ENCODE data around the gene TFAP2D. TPM values are rescaled to one million over a fixed set of nuclear protein-coding genes. Genes with fewer than 3 reads are reported as not detected.

The TFAP2D gene
- total RNA-seq = not detected

DNA sequence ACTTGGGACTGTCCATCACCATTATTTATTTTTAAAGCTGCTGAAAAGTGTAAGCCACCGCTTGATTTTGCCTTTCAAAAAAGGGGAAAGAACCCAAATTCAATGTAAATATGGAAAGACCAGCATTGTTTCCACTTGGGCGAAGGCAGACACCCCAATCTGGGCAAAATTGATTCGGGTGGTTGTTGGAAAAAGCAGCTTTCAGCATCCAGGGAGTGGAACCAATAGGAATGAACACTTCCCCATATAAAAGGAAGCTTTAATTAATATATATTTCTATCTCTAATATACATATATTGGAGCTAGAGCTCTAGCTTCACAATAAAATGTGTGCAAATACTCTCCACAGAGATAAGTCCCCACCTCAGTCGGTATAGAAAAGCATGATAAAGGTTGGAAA is at the start of gene TFAP2D:
TSS of gene TFAP2D (plus strand) at position 301 of the 400 bp plus-strand sequence. CDS start 530 bp downstream, outside the sequence.
- Mint-ChIP-seq H3K4me1 (no peaks in the 10 kb centered on the region), H3K9me3 (peaks cover 11% of the 10 kb centered on the region)
- no peak for ATAC-seq (replicated peaks)

GRCh38 chr6:50663806-50664205 is 49.5 kb upstream of the TFAP2D start:
- H3K4me1 Mint-ChIP-seq = no peaks in the 10 kb centered on the region
- no peaks in the 10 kb centered on the region for H3K27me3 Mint-ChIP-seq
- H3K36me3 Mint-ChIP-seq (ENCODE audit: low read depth) = no peaks in the 10 kb centered on the region
- no peak overlapping the region for H3K27ac Mint-ChIP-seq
- H3K9me3 Mint-ChIP-seq = peaks cover 4% of the 10 kb centered on the region
- no peak overlapping the region for H3K4me3 Mint-ChIP-seq
- ATAC-seq (replicated peaks) = no peak

More for the DNA sequence above, at the start of gene TFAP2D:
- H3K36me3 Mint-ChIP-seq (ENCODE audit: low read depth) = no peaks in the 10 kb centered on the region
- no peak within 1 kb of the TSS for H3K27ac Mint-ChIP-seq
- H3K4me3 Mint-ChIP-seq = no peak within 1 kb of the TSS
- H3K27me3 Mint-ChIP-seq = peaks cover 57% of the 10 kb centered on the region

- Mint-ChIP-seq H3K4me1 (no peaks in the 10 kb centered on the region), H3K36me3 (ENCODE audit: low read depth) (no peaks in the 10 kb centered on the region), H3K27me3 (no peaks in the 10 kb centered on the region), H3K4me3 (no peak overlapping the region), H3K27ac (no peak overlapping the region), H3K9me3 (peaks cover 3% of the 10 kb centered on the region)
- ATAC-seq (replicated peaks) = no peak
Observed at GRCh38 chr6:50666089-50666488, 47.2 kb upstream of the TFAP2D start.

- Mint-ChIP-seq H3K27me3 (no peaks in the 10 kb centered on the region), H3K4me3 (no peak overlapping the region), H3K36me3 (ENCODE audit: low read depth) (no peaks in the 10 kb centered on the region), H3K4me1 (no peaks in the 10 kb centered on the region), H3K27ac (no peak overlapping the region), H3K9me3 (peaks cover 5% of the 10 kb centered on the region)
- no peak for ATAC-seq (replicated peaks)
Observed at GRCh38 chr6:50681213-50681824, 32.0 kb upstream of the TFAP2D start.

DNA sequence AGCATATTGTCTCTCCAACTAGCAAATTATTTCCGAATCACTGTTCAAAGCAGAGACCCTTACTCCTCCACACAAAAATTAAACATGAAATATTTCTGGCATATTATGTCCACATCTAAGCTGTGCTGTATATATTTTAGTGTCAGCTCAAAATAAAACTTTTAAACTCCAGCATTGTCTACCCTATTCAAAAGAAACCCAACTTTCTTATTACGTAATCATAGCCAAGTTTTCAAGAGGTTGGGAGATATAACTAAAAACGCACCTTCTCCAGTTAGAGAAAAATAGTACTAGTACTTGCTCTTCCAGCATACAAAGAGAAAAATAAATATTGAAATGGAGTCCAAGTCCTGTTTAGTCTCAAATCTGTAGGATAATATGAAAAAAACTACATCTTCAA is 24.1 kb upstream of the TFAP2D start:
- H3K27ac Mint-ChIP-seq = no peak overlapping the region
- H3K4me3 Mint-ChIP-seq = no peak overlapping the region
- ATAC-seq (replicated peaks) = no peak
- H3K27me3 Mint-ChIP-seq = no peaks in the 10 kb centered on the region
- H3K9me3 Mint-ChIP-seq = peaks cover 6% of the 10 kb centered on the region
- no peaks in the 10 kb centered on the region for H3K36me3 Mint-ChIP-seq (ENCODE audit: low read depth)
- no peaks in the 10 kb centered on the region for H3K4me1 Mint-ChIP-seq

DNA sequence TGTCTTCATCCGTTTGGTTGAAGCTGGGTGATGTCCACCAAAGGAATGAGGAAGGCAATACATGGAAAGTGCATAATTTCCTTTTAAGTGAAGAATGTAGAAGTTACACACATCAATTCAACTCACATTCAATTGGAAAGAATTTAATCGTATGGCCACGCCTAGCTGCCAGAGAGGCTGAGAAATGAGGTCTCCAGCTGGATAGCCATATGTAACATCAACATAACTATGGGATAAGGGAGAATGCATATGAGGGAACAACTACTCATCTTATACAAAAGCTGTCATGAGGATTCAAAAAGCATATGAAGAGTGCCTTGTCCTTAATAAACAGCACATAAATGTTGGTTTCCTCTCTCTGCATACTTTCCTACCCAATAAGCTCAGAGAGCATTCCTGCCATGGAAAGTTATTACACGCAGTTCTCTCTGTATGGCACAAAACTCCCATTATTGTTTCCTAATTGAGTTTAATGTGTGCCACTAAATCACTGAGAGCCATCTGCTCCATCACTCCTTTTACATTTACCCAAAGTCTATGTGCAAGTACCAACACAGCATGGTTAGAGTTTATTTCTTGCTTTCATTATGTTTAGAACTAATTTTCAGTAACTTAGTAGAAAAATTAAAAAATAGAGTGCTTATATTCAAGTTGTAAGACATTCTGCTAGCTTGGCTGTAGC is 21.4 kb upstream of the TFAP2D start:
- Mint-ChIP-seq H3K4me1 (no peaks in the 10 kb centered on the region), H3K27ac (no peak overlapping the region), H3K27me3 (no peaks in the 10 kb centered on the region), H3K4me3 (no peak overlapping the region), H3K36me3 (ENCODE audit: low read depth) (no peaks in the 10 kb centered on the region), H3K9me3 (no peaks in the 10 kb centered on the region)
- no peak for ATAC-seq (replicated peaks)

- H3K36me3 Mint-ChIP-seq (ENCODE audit: low read depth) = no peaks in the 10 kb centered on the region
Observed at GRCh38 chr6:50698546-50698945, 14.8 kb upstream of the TFAP2D start.

DNA sequence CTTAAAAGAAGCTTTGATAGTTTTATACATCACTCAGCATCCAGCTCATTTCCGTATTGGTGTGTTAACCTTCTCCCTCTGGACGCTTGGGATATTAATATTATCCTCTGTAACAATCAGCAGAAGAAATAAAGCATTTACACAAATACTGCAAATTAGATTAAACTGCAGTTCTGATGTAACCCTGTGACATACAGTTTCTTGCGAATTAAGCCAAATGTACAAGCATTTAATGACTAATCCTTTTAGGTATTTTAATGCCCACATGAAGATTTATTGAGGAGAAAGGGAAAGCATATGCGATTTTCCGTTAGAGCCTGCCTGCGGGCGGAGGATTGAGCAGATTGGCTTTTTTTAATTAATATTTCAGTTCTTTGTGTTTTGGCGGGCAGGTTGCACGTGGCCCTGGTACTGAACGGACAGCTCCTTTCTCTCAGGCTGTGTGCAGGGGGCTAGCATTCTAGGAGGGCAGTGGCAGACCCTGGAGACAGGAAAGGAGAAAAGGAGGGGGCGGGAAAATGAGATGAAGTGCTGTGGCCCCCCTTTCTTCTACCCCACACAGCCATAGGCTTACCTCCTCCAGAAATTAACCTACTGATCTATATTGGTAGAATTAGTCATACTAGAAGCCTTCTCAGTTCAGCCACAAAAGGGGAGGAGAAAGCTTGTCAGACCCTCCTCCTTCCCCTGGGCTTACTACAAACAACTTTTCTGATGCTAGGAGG is 14.1 kb upstream of the TFAP2D start:
- Mint-ChIP-seq H3K9me3 (peaks cover 3% of the 10 kb centered on the region), H3K27me3 (peaks cover 10% of the 10 kb centered on the region), H3K36me3 (ENCODE audit: low read depth) (no peaks in the 10 kb centered on the region), H3K4me3 (no peak overlapping the region), H3K27ac (no peak overlapping the region), H3K4me1 (no peaks in the 10 kb centered on the region)
- ATAC-seq (replicated peaks) = no peak

More at GRCh38 chr6:50698546-50698945, 14.8 kb upstream of the TFAP2D start:
- Mint-ChIP-seq H3K27me3 (peaks cover 9% of the 10 kb centered on the region), H3K4me1 (no peaks in the 10 kb centered on the region), H3K4me3 (no peak overlapping the region), H3K27ac (no peak overlapping the region), H3K9me3 (peaks cover 3% of the 10 kb centered on the region)
- ATAC-seq (replicated peaks) = no peak

DNA sequence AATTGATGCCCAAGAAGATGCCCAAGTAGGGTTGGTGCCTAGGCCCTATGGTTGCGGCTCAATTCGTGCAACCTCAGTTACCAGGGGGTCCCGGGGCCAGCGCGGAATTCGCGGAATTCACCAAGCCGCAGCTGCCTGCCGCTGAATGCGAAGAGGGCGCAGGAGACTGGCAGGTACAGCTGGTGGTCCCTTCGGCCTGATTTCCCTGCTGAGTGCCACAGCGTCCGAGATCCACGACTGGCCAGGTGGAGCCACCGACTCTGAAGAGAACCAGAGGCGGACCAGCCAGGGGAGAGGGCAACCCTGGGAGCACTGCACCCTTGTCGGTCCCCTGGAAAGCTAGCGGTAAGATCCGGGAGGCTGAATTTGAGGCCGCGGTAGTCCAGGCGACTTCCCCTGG is 6.8 kb upstream of the TFAP2D start:
- no peak for ATAC-seq (replicated peaks)
- Mint-ChIP-seq H3K27me3 (peaks cover 34% of the 10 kb centered on the region), H3K4me1 (no peaks in the 10 kb centered on the region), H3K9me3 (peaks cover 11% of the 10 kb centered on the region), H3K27ac (no peak overlapping the region), H3K36me3 (ENCODE audit: low read depth) (no peaks in the 10 kb centered on the region), H3K4me3 (no peak overlapping the region)

- H3K4me1 Mint-ChIP-seq = no peaks in the 10 kb centered on the region
- peaks cover 38% of the 10 kb centered on the region for H3K27me3 Mint-ChIP-seq
- H3K27ac Mint-ChIP-seq = no peak overlapping the region
- H3K4me3 Mint-ChIP-seq = no peak overlapping the region
- no peak for ATAC-seq (replicated peaks)
- no peaks in the 10 kb centered on the region for H3K36me3 Mint-ChIP-seq (ENCODE audit: low read depth)
- peaks cover 11% of the 10 kb centered on the region for H3K9me3 Mint-ChIP-seq
Observed at GRCh38 chr6:50707191-50707590, 6.1 kb upstream of the TFAP2D start.

DNA sequence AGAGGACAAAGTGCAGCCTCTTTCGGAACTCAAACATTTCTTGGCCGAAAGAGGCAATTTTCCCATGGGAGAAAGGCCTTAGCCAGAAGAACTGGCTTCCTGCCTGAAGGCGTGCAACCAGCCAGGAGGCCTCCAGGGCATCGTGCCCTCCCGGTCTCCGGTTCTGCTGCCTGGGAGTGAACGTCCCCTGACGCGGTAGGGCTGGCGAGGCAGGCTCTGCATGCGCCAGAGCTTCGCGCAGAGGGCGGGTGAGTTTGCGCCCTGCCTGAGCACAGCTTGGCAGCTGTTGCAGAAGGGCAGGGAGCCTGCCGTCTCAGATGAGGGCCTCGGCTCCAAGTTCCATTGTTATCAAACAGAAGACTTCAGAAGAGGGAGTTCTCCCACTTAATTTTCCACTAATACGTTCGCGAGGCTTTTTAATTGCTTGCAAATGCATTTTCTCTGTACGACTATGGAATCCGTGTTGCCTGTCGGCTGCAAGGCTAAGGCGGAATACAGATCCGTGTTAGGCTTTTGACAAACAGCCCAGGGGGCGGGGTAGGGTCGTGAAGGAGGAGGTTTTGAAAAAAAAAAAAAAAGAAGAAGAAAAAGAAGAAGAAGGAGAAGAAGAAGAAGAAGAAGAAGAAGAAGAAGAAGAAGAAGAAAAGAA is 5.5 kb upstream of the TFAP2D start:
- Mint-ChIP-seq H3K4me3 (no peak overlapping the region), H3K4me1 (no peaks in the 10 kb centered on the region), H3K27ac (no peak overlapping the region), H3K36me3 (ENCODE audit: low read depth) (no peaks in the 10 kb centered on the region), H3K27me3 (peaks cover 44% of the 10 kb centered on the region), H3K9me3 (peaks cover 11% of the 10 kb centered on the region)
- no peak for ATAC-seq (replicated peaks)

DNA sequence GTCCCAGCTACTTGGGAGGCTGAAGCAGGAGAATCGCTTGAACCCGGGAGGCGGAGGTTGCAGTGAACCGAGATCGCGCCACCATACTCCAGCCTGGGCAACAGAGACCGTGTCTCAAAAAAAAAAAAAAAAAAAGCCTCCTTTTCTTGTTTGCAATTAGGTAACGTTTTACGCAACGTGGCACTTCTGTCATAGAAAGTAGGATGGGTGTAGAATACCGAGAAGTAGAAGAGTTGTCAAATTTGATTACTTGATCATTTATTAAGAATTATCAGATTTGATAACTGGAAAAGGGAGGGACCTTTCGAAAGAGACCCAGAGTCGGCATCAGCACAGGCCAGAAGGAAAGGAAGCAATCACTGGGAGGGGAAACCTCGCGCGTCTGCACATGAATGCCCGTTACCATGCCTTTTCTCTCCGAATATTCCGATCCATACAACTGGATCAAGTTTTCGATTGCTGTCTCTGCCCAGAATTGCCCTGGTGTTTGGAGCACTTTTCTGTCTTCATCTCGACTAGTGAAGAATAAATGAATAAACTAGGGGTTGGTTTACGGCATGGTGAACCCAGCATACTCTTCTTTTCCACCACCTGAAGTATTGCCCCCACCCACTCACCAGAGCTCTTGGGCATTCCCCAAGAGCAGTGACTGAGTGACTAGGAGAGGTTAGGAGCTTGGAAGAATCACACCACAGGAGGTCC is 4.5 kb upstream of the TFAP2D start:
- ATAC-seq (replicated peaks) = no peak

GRCh38 chr6:50709366-50709734 is 4.0 kb upstream of the TFAP2D start:
- no peaks in the 10 kb centered on the region for H3K4me1 Mint-ChIP-seq
- H3K27ac Mint-ChIP-seq = no peak overlapping the region
- H3K36me3 Mint-ChIP-seq (ENCODE audit: low read depth) = no peaks in the 10 kb centered on the region
- peaks cover 11% of the 10 kb centered on the region for H3K9me3 Mint-ChIP-seq
- peaks cover 49% of the 10 kb centered on the region for H3K27me3 Mint-ChIP-seq
- no peak overlapping the region for H3K4me3 Mint-ChIP-seq
- ATAC-seq (replicated peaks) = no peak

More for the DNA sequence above, 4.5 kb upstream of the TFAP2D start:
- Mint-ChIP-seq H3K4me1 (no peaks in the 10 kb centered on the region), H3K36me3 (ENCODE audit: low read depth) (no peaks in the 10 kb centered on the region), H3K27me3 (peaks cover 45% of the 10 kb centered on the region), H3K9me3 (peaks cover 11% of the 10 kb centered on the region), H3K4me3 (no peak overlapping the region), H3K27ac (no peak overlapping the region)

DNA sequence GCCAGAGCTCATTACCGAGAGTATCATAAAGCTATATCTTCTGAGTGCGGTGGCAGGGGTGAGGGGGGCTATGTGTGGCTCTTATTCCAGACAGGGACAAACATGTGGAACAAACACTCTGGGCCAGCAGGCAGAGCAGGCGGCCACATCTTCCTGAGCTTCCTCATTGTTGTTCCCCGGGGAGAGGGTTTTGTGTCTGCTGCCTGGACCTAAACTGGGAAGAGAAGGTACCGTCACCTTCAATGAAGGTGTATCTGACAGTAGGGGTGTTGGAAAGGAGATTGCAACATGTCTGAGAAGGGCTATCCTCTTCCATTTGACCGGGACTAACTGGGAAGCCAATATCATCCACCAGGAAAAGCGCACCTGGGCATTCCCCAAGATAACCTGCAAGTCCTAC is 1.6 kb upstream of the TFAP2D start:
- Mint-ChIP-seq H3K4me1 (no peaks in the 10 kb centered on the region), H3K27ac (no peak overlapping the region), H3K9me3 (peaks cover 13% of the 10 kb centered on the region), H3K4me3 (no peak overlapping the region), H3K27me3 (peaks cover 59% of the 10 kb centered on the region), H3K36me3 (ENCODE audit: low read depth) (no peaks in the 10 kb centered on the region)
- ATAC-seq (replicated peaks) = no peak

All from activated T-helper 17 cell treated with anti-CD3 and anti-CD28 coated beads, Interleukin-2, amount 50 U/mL, for 72 hours (primary cell).